H9 (cell line): ENCODE results near the gene C19orf85. TPM values are rescaled to one million over a fixed set of nuclear protein-coding genes. Genes with fewer than 3 reads are reported as not detected.

Source experiments
- DNase-seq: peaks from one replicate; pipeline ENCODE4 v3.0.0-alpha.2; 2017
- H2AFZ ChIP-seq: one replicate; pipeline ENCODE4 v1.6.1; 2013; ENCODE audit warnings: mild to moderate bottlenecking, low read length, control low read depth, moderate library complexity
- H2AK5ac ChIP-seq: 2 replicates; pipeline ENCODE4 v1.6.1; 2013; ENCODE audit warnings: low read length, control low read depth, mixed read lengths; ENCODE audit not compliant: insufficient read length
- H2BK120ac ChIP-seq: one replicate; pipeline ENCODE4 v1.6.1; 2013; ENCODE audit warnings: low read depth, mild to moderate bottlenecking, low read length, control low read depth, inconsistent platforms; ENCODE audit not compliant: poor library complexity, severe bottlenecking
- H2BK12ac ChIP-seq: 2 replicates; pipeline ENCODE4 v1.6.1; 2013; ENCODE audit warnings: low read length, control low read depth, mixed read lengths, low read depth; ENCODE audit not compliant: insufficient read length
- H2BK15ac ChIP-seq: 2 replicates; pipeline ENCODE4 v1.6.1; 2013; ENCODE audit warnings: low read depth, low read length, control low read depth
- H2BK20ac ChIP-seq: one replicate; pipeline ENCODE4 v1.6.1; 2013; ENCODE audit warnings: low read depth, mild to moderate bottlenecking, low read length, control low read depth, inconsistent platforms; ENCODE audit not compliant: poor library complexity, severe bottlenecking
- H2BK5ac ChIP-seq: 2 replicates; pipeline ENCODE4 v1.6.1; 2013; ENCODE audit warnings: low read length, control low read depth, mixed read lengths; ENCODE audit not compliant: insufficient read length
- H3K14ac ChIP-seq: 2 replicates; pipeline ENCODE4 v1.6.1; 2013; ENCODE audit warnings: low read length, control low read depth; ENCODE audit not compliant: insufficient read depth
- H3K18ac ChIP-seq: 2 replicates; pipeline ENCODE4 v1.6.1; 2013; ENCODE audit warnings: low read depth, mild to moderate bottlenecking, mixed read lengths, low read length, control low read depth; ENCODE audit not compliant: insufficient read length
- H3K23ac ChIP-seq: 2 replicates; pipeline ENCODE4 v1.6.1; 2013; ENCODE audit warnings: low read length, control low read depth, mixed read lengths, low read depth; ENCODE audit not compliant: insufficient read length
- H3K23me2 ChIP-seq: 2 replicates; pipeline ENCODE4 v1.6.1; 2013; ENCODE audit warnings: low read depth, mild to moderate bottlenecking, mixed read lengths, low read length, control low read depth; ENCODE audit not compliant: insufficient read length, poor library complexity, severe bottlenecking
- H3K27ac ChIP-seq: 2 replicates; pipeline ENCODE4 v1.5.1; 2013; ENCODE audit warnings: low read length, control low read depth, mixed read lengths, low read depth; ENCODE audit not compliant: insufficient read length
- H3K27me3 ChIP-seq: 2 replicates; pipeline ENCODE4 v1.6.1; 2013; ENCODE audit warnings: low read length, control low read depth, inconsistent platforms; ENCODE audit not compliant: insufficient read depth
- H3K4ac ChIP-seq: 2 replicates; pipeline ENCODE4 v1.6.1; 2013; ENCODE audit warnings: low read depth, mild to moderate bottlenecking, control low read depth, inconsistent platforms, low read length, moderate library complexity
- H3K4me1 ChIP-seq: 2 replicates; pipeline ENCODE4 v1.6.1; 2013; ENCODE audit warnings: low read length, control low read depth, inconsistent platforms; ENCODE audit not compliant: insufficient read depth
- H3K4me2 ChIP-seq: 2 replicates; pipeline ENCODE4 v1.6.1; 2013; ENCODE audit warnings: low read length, control low read depth, mixed read lengths; ENCODE audit not compliant: insufficient read length, insufficient read depth
- H3K56ac ChIP-seq: 2 replicates; pipeline ENCODE4 v1.6.1; 2013; ENCODE audit warnings: low read depth, mild to moderate bottlenecking, mixed read lengths, low read length, control low read depth; ENCODE audit not compliant: insufficient read length
- H3K79me1 ChIP-seq: 2 replicates; pipeline ENCODE4 v1.6.1; 2013; ENCODE audit warnings: low read depth, mild to moderate bottlenecking, moderate library complexity, low read length, control low read depth, inconsistent platforms; ENCODE audit not compliant: insufficient read depth, poor library complexity, severe bottlenecking
- H3K79me2 ChIP-seq: 2 replicates; pipeline ENCODE4 v1.6.1; 2013; ENCODE audit warnings: low read length, control low read depth, inconsistent platforms; ENCODE audit not compliant: insufficient read depth
- H3K9ac ChIP-seq: 2 replicates; pipeline ENCODE4 v1.6.1; 2013; ENCODE audit warnings: low read length, control low read depth, mixed read lengths; ENCODE audit not compliant: insufficient read length; ENCODE audit errors: extremely low read depth
- H3K9me3 ChIP-seq: one replicate; pipeline ENCODE4 v1.6.1; 2013; ENCODE audit warnings: low read depth, low read length, inconsistent platforms; ENCODE audit not compliant: control insufficient read depth
- H3T11ph ChIP-seq: one replicate; pipeline ENCODE4 v1.6.1; 2013; ENCODE audit warnings: mild to moderate bottlenecking, low read length, control low read depth, inconsistent platforms
- H4K20me1 ChIP-seq: one replicate; pipeline ENCODE4 v1.6.1; 2013; ENCODE audit not compliant: control insufficient read depth, insufficient read length, insufficient read depth
- H4K5ac ChIP-seq: 2 replicates; pipeline ENCODE4 v1.6.1; 2013; ENCODE audit warnings: low read depth, mild to moderate bottlenecking, mixed read lengths, low read length, control low read depth; ENCODE audit not compliant: insufficient read length
- H4K8ac ChIP-seq: replicated peaks from 2 replicates; pipeline ENCODE4 v1.6.1; 2013; ENCODE audit warnings: low read length, control low read depth, mixed read lengths, low read depth; ENCODE audit not compliant: insufficient read length
- H4K91ac ChIP-seq: 2 replicates; pipeline ENCODE4 v1.6.1; 2013; ENCODE audit warnings: low read depth, mild to moderate bottlenecking, moderate library complexity, mixed read lengths, low read length, control low read depth; ENCODE audit not compliant: insufficient read length
- H3K27ac Mint-ChIP-seq, 3 experiments: 2 replicates in 2 of 3; 3 replicates in 1 of 3; pipeline ENCODE4 v1.8.0; 2020 to 2021; ENCODE audit warnings: mixed read lengths in 3 of 3, mild to moderate bottlenecking in 1 of 3, moderate library complexity in 1 of 3
- H3K27me3 Mint-ChIP-seq: 2 replicates; pipeline ENCODE4 v1.8.0; 2021; ENCODE audit warnings: low read depth, mild to moderate bottlenecking, moderate library complexity, mixed read lengths
- H3K36me3 Mint-ChIP-seq, 3 experiments: 2 replicates in 2 of 3; 3 replicates in 1 of 3; pipeline ENCODE4 v1.8.0; 2020 to 2021; ENCODE audit warnings: low read depth in 3 of 3, mixed read lengths in 3 of 3; ENCODE audit not compliant: insufficient read depth in 1 of 3
- H3K4me1 Mint-ChIP-seq, 2 experiments: 2 replicates each; pipeline ENCODE4 v1.8.0; 2020; ENCODE audit warnings: mixed read lengths in 2 of 2
- H3K4me3 Mint-ChIP-seq, 2 experiments: 2 replicates in 1 of 2; 3 replicates in 1 of 2; pipeline ENCODE4 v1.8.0; 2020 to 2021; ENCODE audit warnings: mild to moderate bottlenecking in 2 of 2, mixed read lengths in 2 of 2, moderate library complexity in 1 of 2
- H3K9me3 Mint-ChIP-seq, 2 experiments: 2 replicates in 1 of 2; 3 replicates in 1 of 2; pipeline ENCODE4 v1.8.0; 2020; ENCODE audit warnings: mild to moderate bottlenecking in 2 of 2, mixed read lengths in 2 of 2, moderate library complexity in 1 of 2
- CTCF ChIP-seq: fragments of 200-600 bp; sonication (generic); conservative IDR thresholded peaks from 3 replicates; pipeline ENCODE4 v1.8.0; 2021; ENCODE audit warnings: antibody characterized with exemption, mild to moderate bottlenecking
- WGBS: extraction: QIAGEN DNeasy Blood & Tissue Kit; methylation state at CpG from one replicate; pipeline ENCODE4 v1.1.7; 2013; ENCODE audit warnings: missing lambda C conversion rate, low lambda C conversion rate, mixed read lengths; ENCODE audit not compliant: insufficient read length; ENCODE audit errors: extremely low coverage; 5-methylcytosine and 5-hydroxymethylcytosine counted together
- long read RNA-seq: library from polyadenylated mRNA; unstranded; transcript quantifications from one replicate; pipeline ENCODE4 v2.0.0, GENCODE V29; 2020
- total RNA-seq: library from RNA; stranded (reverse); gene quantifications from 2 replicates; pipeline ENCODE4 v1.2.1, GENCODE V29; 2021

The C19orf85 gene
- total RNA-seq: 1.2 and 2.1 TPM in 2 replicates
- long read RNA-seq, partial matches to known transcripts: 0 of 5 reads
- long read RNA-seq, other reads (novel, unspliced or antisense): 3 of 5 reads

GRCh38 chr19:55464662-55465054 lies at the start of gene C19orf85:
C19orf85 (minus strand) TSS chr19:55464751; CDS start chr19:55464554, 197 bp downstream.
- DNase-seq: peak; percentile 83
- Histone ChIP-seq H3K27ac (no peak within 1 kb of the TSS), H2BK15ac (no peak within 1 kb of the TSS), H3K4me1 (peaks cover 3% of the 10 kb centered on the region; the same call in 1 of the 2 replicates), H2AK5ac (no peak within 1 kb of the TSS), H3K79me2 (0 out of 2 replicates have a peak, but pooled peaks cover 3% of the 10 kb centered on the region), H2BK12ac (no peak within 1 kb of the TSS), H4K8ac (no peak within 1 kb of the TSS), H4K20me1 (no peaks in the 10 kb centered on the region), H4K91ac (no peak within 1 kb of the TSS), H2BK5ac (no peak within 1 kb of the TSS), H4K5ac (no peak within 1 kb of the TSS), H3K4me2 (no peak within 1 kb of the TSS), H3K9ac (no peak within 1 kb of the TSS), H2BK120ac (no peak within 1 kb of the TSS), H3K23ac (no peak within 1 kb of the TSS), H3K27me3 (no peaks in the 10 kb centered on the region), H3K23me2 (peaks cover 5% of the 10 kb centered on the region), H3K18ac (peak within 1 kb of the TSS; percentile 68), H3K56ac (no peak within 1 kb of the TSS), H3K4ac (no peak within 1 kb of the TSS), H2AFZ (no peak within 1 kb of the TSS), H2BK20ac (no peak within 1 kb of the TSS), H3K9me3 (no peaks in the 10 kb centered on the region), H3K14ac (peak within 1 kb of the TSS; percentile 51), H3K79me1 (no peaks in the 10 kb centered on the region), H3T11ph (no peak within 1 kb of the TSS)
- whole genome bisulfite sequencing: no CpG with 5 or more reads among the region's 14 CpGs
- peaks cover 0 to 2% (median 0%) of the 10 kb centered on the region in 3 experiments; a peak in 2 of 7 replicates for H3K36me3 Mint-ChIP-seq
- peaks cover 25 to 30% of the 10 kb centered on the region in 2 experiments for H3K4me1 Mint-ChIP-seq
- no peak for TF ChIP-seq CTCF
- H3K27me3 Mint-ChIP-seq: peaks cover 13% of the 10 kb centered on the region
- H3K27ac Mint-ChIP-seq: peak within 1 kb of the TSS in 1 of 3 experiments; percentile 86; a peak in 2 of 7 replicates
- peak within 1 kb of the TSS in 1 of 2 experiments; percentile 42; a peak in 1 of 5 replicates for H3K4me3 Mint-ChIP-seq
- H3K9me3 Mint-ChIP-seq: peaks cover 0 to 3% of the 10 kb centered on the region in 2 experiments; a peak in 1 of 5 replicates
